Upper lobe of right lung (tissue), 1 donor: ENCODE measurements around the gene MPRIP. TPM values are rescaled to one million over a fixed set of nuclear protein-coding genes. Genes with fewer than 3 reads are reported as not detected.

Experiments
- ATAC-seq: fragments of 200-7000 bp; cut with Tn5 transposase; one replicate; pipeline ENCODE4 v1.9.1; 2020; ENCODE audit warnings: mild to moderate bottlenecking, moderate library complexity
- DNase-seq: peaks from one replicate; pipeline ENCODE4 v3.0.0-alpha.2; 2020
- H3K27ac ChIP-seq: fragments of 200-600 bp; one replicate; pipeline ENCODE4 v1.8.0; 2022
- H3K27me3 ChIP-seq: fragments of 200-600 bp; one replicate; pipeline ENCODE4 v1.8.0; 2022; ENCODE audit warnings: mild to moderate bottlenecking
- H3K36me3 ChIP-seq: fragments of 200-600 bp; one replicate; pipeline ENCODE4 v1.8.0; 2022
- H3K4me1 ChIP-seq: fragments of 200-600 bp; one replicate; pipeline ENCODE4 v1.8.0; 2022
- H3K4me3 ChIP-seq: fragments of 200-600 bp; one replicate; pipeline ENCODE4 v1.8.0; 2022; ENCODE audit warnings: mild to moderate bottlenecking
- H3K9me3 ChIP-seq: fragments of 200-600 bp; one replicate; pipeline ENCODE4 v1.8.0; 2022
- intact Hi-C: fragments of 100-400 bp; cut with DNase I; formaldehyde crosslinking; loops from one replicate; pipeline ENCODE4 v1.11.0; 2022
- total RNA-seq: library from RNA; stranded (reverse); fragmentation: NEBNext Ultra II Directional; extraction: Animal tissue kit (Norgen Biotek cat#: 25700); gene quantifications from one replicate; pipeline ENCODE4 v1.2.1, GENCODE V29; 2021
- TF ChIP-seq, protein P1 (sequence below): fragments of 200-600 bp; IDR thresholded peaks from one replicate; pipeline ENCODE4 v1.8.0; 2022; ENCODE audit warnings: antibody characterized with exemption
- donor health status: DM: no; HTN: yes; CAD: no; lungs with severe emphysema.

MPRIP gene
- total RNA-seq, 1 donor from 2014 or later: 333 TPM

- Histone ChIP-seq H3K27me3 (no peaks in the 10 kb centered on the region), H3K4me3 (no peak overlapping the region), H3K9me3 (no peaks in the 10 kb centered on the region), H3K4me1 (peaks cover 59% of the 10 kb centered on the region), H3K27ac (no peak overlapping the region), H3K36me3 (peaks cover 11% of the 10 kb centered on the region)
- DNase-seq: no peak
- ATAC-seq: no peak
- TF ChIP-seq, protein P1, sequence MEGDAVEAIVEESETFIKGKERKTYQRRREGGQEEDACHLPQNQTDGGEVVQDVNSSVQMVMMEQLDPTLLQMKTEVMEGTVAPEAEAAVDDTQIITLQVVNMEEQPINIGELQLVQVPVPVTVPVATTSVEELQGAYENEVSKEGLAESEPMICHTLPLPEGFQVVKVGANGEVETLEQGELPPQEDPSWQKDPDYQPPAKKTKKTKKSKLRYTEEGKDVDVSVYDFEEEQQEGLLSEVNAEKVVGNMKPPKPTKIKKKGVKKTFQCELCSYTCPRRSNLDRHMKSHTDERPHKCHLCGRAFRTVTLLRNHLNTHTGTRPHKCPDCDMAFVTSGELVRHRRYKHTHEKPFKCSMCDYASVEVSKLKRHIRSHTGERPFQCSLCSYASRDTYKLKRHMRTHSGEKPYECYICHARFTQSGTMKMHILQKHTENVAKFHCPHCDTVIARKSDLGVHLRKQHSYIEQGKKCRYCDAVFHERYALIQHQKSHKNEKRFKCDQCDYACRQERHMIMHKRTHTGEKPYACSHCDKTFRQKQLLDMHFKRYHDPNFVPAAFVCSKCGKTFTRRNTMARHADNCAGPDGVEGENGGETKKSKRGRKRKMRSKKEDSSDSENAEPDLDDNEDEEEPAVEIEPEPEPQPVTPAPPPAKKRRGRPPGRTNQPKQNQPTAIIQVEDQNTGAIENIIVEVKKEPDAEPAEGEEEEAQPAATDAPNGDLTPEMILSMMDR: no peak
- intact Hi-C loops: no loop called here
Measured at GRCh38 chr17:17058304-17058703, 16.0 kb downstream of the MPRIP start.

GRCh38 chr17:17059301-17059890 is 17.1 kb downstream of the MPRIP start:
- Histone ChIP-seq H3K36me3 (peaks cover 11% of the 10 kb centered on the region), H3K27me3 (no peaks in the 10 kb centered on the region), H3K4me1 (peaks cover 58% of the 10 kb centered on the region), H3K4me3 (no peak overlapping the region), H3K27ac (no peak overlapping the region), H3K9me3 (no peaks in the 10 kb centered on the region)
- intact Hi-C loops: no loop called here
- peak; percentile 28 for DNase-seq
- no peak for ATAC-seq
- TF ChIP-seq, protein P1: no peak

DNA sequence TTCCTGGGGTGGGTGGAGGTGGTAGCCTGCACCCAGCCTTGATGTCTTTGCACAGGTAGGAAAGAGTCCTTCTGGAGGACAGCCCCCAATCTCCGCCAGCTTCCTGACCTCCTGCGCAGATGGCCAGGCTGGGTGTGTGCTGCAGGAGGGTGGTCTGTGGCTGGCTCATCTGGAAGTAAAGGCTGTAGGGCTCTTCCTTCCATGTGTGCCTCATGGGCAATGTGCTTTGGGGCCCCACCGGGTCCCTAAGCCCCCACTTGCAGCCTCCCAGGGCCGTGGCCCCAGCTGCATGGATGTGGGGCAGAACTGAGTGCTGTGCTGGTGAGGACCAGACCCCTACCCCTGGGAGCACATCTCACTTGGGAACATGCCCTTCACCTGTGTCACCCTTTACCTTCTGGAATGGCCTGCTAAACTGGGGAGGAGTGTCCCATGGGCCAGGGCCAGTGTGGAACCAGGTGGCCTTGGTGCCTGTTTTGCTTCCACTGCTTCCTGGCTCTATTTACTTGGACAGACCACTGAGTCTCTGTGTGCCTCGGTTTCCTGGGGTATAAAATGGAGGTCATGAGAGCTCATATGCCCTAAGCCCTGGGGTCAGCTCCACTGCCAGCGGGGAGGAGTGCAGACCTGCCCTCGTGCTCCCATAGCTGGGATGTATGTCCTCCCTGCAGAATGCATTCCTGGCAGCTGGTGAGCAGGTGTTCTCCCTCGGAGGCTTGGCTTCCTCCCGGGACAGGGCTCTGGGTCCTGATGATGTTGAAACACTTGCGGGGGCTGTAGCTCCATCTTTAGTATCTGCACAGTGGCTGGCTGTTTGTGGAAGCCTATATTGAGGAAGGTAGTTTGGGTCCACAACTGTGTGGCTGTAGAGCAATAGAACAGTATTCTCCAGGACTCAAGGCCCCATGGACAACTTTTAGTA is 18.0 kb downstream of the MPRIP start:
- Histone ChIP-seq H3K4me3 (no peak overlapping the region), H3K9me3 (no peaks in the 10 kb centered on the region), H3K4me1 (peaks cover 54% of the 10 kb centered on the region), H3K36me3 (peaks cover 11% of the 10 kb centered on the region), H3K27ac (no peak overlapping the region), H3K27me3 (no peaks in the 10 kb centered on the region)
- intact Hi-C loops: no loop called here
- ATAC-seq (no peak), DNase-seq (peak; percentile 44)
- TF ChIP-seq, protein P1: no peak

GRCh38 chr17:17060930-17061329 is 18.7 kb downstream of the MPRIP start:
- peaks cover 11% of the 10 kb centered on the region for H3K36me3 ChIP-seq
- no peak overlapping the region for H3K27ac ChIP-seq
- H3K4me1 ChIP-seq: peaks cover 48% of the 10 kb centered on the region
- ATAC-seq: no peak
- H3K9me3 ChIP-seq: no peaks in the 10 kb centered on the region
- no peak overlapping the region for H3K4me3 ChIP-seq
- peak; percentile 37 for DNase-seq
- intact Hi-C loops: no loop called here
- TF ChIP-seq, protein P1: no peak
- no peaks in the 10 kb centered on the region for H3K27me3 ChIP-seq

DNA sequence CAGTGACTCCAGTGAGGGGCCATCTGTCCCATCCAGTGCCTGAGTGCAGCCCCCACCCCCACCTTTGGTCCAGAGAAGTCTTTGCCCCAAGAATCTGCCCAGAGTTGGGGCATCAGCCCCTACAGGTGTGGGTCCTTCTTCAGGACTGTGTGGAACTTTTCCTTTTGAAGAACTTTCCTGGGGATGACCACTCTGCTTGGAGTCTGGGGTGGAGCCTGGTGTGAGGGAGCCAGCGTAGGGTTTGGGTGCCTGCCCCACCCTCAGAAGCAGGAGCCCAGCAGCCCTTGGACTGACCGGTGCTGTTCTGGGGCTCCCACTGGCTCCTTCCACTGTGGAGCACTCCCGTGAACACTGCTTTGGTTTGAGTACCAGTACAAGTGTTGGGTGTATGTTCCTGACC is 19.3 kb downstream of the MPRIP start:
- H3K27ac ChIP-seq: no peak overlapping the region
- TF ChIP-seq, protein P1: no peak
- H3K9me3 ChIP-seq: no peaks in the 10 kb centered on the region
- DNase-seq (peak; percentile 25), ATAC-seq (no peak)
- intact Hi-C loops: no loop called here
- H3K4me1 ChIP-seq: peaks cover 42% of the 10 kb centered on the region
- H3K36me3 ChIP-seq: peaks cover 11% of the 10 kb centered on the region
- H3K27me3 ChIP-seq: no peaks in the 10 kb centered on the region
- no peak overlapping the region for H3K4me3 ChIP-seq
